EL (cell line): ENCODE results near the gene ZSCAN25.
"Not testable (repeated sequence)": the region's sequence is repeated elsewhere in the genome, so short reads cannot be mapped to it uniquely, and the experiment has no call there.

Experiments used
- DNase-seq: peaks from one replicate; pipeline ENCODE4 v3.0.0-alpha.2; 2016

The ZSCAN25 gene

DNA sequence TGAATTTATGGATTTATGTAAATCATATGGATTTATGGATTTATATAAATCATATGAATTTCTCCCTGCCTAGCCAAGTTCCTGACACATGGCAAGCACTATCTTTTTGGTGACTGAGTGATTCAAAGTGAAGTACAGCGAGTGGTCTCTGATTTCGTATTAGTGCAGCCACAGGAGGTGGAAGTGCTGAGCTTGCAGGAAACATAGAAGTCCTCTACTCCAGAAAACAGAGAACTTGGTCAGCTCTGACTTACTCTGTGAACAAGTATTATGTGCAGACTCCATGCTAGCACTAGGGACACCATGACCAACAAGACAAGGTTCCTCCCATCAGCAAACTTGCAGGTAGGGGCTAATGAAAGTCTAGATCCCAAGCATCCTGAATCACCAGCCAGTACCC, 34.5 kb downstream of the ZSCAN25 start:
- no peak for DNase-seq

DNA sequence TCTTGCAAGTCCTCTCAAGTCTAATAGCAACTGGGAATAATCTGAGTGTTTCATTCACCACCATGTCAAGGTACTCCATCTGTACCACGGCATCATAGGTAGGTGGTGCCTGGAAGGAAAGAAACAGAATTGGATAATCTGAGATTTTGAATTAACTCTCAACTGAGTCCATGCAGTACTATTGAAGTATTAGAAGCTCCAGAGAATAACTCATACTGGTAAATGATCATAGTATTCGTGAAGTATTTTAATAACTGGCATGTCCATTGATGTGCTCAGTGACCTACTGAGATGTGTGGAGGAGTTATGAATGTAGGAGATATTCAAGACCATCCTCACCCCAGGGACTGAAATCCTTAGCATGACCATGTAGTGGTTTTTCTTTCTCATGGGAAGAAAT, 35.9 kb downstream of the ZSCAN25 start:
- DNase-seq, result no peak

DNA sequence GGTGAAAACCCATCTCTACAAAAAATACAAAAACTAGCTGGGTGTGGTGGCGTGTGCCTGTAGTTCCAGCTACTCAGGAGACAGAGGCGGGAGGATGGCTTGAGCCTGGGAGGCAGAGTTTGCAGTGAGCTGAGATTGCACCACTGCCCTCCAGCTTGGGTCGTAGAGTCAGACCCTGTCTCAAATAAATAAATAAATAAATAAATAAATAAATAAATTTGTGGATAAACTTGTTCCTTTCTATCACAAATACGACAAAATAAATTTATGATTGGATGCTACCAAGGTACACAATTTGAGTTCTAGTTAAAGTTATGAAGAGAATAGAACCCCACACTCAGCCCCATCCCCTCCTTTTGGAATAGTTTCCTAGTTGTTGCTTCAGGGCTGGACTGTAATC, 36.5 kb downstream of the ZSCAN25 start:
- DNase-seq, result not testable (repeated sequence)

DNA sequence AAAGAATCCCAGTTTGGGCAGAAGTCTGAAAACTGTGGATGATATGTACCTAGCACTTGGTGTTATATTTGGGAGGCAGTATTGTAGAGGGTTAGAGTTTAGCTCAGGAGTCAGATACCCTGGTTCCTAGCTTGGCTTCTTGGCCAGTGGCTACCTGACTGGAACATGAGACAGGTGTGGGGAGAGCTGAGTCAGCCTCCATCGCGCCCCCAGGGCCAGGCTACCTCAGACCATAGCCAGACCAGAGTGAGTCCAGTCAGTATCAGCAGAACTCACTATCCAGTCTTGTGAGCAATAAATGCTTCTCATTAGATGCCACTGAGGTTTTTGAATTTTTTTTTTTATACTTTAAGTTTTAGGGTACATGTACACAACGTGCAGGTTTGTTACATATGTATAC, 37.0 kb downstream of the ZSCAN25 start:
- DNase-seq, result no peak

DNA sequence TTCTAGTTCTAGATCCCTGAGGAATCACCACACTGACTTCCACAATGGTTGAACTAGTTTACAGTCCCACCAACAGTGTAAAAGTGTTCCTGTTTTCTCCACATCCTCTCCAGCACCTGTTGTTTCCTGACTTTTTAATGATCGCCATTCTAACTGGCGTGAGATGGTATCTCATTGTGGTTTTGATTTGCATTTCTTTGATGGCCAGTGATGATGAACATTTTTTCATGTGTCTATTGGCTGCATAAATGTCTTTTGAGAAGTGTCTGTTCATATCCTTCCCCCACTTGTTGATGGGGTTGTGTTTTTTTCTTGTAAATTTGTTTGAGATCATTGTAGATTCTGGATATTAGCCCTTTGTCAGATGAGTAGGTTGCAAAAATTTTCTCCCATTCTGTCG, 37.9 kb downstream of the ZSCAN25 start:
- not testable (repeated sequence) for DNase-seq

DNA sequence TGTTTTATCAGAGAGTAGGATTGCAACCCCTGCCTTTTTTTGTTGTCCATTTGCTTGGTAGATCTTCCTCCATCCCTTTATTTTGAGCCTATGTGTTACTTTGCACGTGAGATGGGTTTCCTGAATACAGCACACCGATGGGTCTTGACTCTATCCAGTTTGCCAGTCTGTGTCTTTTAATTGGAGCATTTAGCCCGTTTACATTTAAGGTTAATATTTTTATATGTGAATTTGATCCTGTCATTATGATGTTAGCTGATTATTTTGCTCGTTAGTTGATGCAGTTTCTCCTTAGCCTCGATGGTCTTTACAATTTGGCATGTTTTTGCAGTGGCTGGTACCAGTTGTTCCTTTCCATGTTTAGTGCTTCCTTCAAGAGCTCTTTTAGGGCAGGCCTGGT, 41.1 kb downstream of the ZSCAN25 start:
- DNase-seq, result not testable (repeated sequence)

DNA sequence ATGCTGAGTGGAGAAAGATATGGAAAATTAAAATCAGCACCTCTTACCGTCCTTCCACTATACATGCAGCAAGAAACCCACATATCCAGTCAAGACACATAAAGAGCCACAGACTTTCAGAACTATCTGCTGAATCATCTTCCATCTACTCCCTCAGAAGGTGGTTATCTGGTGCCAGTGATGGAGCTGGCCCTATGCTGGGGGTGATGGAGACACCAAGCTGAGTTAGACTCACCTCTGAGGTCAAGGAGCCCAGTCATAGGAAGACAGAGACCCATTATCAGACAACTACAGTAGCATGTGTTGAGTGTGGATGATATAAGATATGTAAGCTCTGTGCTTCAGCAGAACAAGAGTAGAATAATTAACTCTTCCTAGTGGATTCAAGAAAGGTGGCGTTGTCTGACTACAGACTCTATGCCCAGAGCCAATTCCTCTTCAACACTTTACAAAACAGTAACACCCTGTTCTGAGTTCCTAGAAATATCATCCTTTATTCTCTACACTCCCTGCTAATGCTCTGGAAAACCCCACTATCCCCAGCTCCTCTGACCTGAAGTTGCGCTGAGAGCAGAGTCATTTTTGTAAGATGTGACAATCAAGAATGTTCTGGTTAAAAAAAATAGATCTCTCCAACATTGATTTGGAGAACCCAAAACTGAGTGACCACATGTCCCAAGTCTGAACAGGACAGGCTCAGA, 48.7 kb downstream of the ZSCAN25 start:
- DNase-seq, result no peak

DNA sequence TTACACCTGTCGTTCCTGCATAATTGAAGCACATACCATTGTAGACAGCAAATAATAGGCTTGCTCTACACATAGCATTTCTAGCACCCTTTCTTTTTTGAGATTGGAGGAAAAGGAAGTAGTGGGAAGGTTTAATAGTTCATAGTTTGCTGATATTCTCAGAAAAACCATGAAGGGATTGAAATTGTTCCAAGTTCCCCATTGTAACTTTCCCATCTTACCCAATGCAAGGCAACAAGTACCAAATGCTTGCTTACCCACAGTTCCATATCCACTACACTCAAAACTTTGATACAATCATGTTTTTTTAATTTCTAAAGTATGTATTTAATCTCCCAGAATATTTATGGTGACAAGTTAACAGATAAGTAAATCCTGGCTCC, 49.3 kb downstream of the ZSCAN25 start:
- DNase-seq, result no peak

DNA sequence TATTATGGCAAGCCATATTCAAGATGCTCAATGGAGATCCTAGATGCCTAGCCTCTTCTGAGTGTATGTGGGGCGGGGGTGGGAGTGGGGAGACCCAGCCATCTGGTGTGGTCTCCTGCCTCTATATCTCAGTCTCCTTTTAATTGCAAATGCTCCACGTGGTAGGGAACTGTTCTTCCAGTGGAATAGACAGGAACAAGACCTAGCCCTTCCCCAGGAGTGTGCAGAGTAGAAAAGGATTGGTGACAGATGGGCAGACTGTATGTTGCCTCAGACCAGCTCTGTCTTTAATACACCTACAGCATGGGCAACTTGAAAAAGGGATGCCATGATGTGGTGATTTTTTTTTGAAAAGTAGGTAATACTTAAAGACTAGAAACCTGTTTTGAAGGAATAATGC, 50.4 kb downstream of the ZSCAN25 start:
- DNase-seq, result no peak

DNA sequence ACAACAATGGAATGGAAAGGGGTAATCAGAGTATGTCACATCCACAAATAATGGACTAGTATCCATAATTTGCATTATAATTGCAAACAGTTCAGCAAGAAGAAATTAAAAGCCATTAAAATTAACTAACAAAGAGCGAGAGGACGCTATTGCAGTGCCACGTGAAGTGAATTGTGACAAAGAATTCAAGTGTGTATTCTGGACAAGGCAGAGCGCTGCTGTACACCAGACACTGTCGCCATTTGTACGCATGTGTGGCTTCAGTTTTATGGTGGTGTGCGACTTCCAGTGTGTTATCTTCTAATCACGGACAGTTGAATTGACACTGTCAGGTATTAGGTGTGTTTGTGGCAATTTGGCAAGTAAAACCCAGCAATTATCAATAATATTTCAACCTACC, 51.8 kb downstream of the ZSCAN25 start:
- no peak for DNase-seq

DNA sequence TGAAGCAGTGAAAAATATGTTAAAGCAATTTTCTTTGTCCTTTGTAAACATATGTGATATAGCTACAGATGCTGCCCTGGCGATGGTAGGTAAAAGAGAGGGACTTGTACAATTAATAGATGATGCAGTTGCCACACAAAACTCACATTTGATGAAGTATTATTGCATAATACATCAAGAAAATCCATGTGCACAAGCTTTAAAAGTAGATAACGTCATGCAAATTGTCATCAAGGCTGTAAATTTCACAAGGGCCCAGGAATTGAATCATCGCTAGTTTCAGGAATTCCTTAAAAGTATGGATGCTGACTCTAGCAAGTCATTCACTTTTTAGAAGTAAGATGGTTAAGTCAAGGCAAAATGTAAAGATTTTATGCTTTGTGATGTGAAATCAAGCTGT, 53.0 kb downstream of the ZSCAN25 start:
- no peak for DNase-seq

DNA sequence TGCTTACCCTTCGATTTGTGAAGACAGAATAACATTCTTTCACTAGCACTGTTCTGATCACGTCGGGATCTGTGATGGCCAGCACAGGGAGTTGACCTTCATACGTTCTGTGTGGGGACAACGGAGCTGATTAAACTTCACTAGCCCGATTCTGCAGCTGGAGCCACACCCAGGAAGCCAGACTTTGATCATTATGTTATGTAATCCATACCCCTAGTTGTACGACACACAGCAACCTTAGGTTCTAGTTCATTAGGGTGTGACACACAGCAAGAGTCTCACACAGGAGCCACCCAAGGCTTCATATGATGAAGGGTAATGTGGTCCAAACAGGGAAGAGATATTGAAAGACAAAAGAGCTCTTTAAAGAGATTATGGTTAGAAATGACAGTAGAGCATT, 55.8 kb downstream of the ZSCAN25 start:
- DNase-seq, result no peak

DNA sequence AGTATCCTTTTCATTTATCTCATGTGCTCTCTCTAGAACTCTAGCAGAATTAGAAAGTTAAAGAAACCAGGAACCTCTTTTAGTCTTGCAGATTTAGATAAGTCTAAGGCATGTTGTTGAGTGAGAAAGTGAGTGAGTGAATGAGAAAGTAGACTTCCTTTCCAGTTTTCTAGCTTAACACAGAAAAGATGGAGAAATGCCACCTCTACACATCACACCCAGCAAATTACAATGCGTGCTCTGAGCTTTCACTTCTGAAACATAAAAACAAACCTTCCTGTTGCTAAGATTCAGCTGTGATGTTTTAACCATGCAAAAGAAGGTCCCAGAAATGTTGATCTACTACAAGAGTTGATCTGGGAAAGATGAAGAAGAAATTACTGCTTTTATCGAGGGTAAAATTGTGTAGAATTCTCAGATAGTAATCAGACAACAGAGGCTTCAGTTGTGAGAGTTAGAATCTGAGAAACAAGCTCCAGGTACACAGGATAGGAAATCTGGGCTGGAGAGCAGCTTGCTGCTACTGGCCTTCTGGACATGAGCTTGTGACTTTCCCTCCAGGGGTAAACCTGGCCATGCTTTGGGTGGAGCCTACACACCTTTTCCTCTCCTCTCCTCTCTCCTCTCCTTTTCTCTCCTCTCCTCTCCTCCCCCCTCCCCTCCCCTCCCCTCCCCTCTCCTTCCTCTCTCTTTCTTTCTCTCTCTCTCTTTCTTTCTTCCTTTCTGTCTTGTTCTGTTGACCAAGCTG, 58.4 kb downstream of the ZSCAN25 start:
- no peak for DNase-seq

DNA sequence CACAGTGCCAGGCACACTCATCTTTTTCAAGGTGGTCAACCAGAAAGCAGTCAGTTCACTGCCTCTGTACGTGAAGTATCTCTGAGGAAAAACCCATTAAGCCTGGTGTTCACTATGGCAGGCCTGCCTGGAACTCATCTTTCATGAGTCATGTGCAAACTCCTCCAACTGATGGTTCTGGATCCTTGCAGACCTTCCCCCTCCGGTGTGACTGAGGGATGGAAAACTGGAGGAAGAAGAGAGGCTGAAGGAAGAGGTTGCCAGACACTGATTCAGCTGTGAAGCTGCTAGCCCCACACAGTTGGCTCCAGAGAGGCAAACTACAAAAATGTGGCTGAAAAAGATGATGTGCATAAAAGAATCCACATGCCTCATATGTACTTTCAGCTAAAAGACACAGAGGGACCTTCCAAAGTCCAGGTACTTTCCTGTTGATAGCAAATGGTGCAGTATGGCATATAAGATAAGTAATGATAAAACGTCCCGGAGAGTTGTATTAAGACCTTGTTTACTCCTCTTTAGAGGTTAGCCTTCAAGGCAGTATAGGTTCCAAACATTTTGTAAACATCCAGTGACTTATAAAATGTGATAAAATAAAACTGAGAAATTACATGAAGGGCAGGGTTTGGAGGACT, 60.4 kb downstream of the ZSCAN25 start:
- DNase-seq, result no peak

DNA sequence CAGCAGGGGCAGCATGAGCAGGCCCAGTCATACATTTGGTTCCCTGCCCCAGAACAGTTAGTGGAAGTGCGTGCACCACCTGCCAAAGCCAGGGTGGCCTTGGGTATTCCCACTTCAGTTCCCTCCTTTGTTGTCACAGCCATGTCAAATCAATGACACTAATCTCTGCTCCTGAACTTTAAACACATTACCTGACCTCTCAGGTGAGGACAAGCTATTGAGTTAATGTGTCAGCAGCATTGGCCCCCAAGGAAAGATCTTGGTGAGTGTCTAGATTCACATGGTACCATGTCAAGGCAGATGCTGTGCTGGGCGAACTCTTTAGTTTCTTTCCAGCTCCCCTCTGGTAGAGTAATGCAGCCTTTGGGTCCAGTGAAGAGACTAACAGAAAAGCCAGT, 60.9 kb downstream of the ZSCAN25 start:
- no peak for DNase-seq

DNA sequence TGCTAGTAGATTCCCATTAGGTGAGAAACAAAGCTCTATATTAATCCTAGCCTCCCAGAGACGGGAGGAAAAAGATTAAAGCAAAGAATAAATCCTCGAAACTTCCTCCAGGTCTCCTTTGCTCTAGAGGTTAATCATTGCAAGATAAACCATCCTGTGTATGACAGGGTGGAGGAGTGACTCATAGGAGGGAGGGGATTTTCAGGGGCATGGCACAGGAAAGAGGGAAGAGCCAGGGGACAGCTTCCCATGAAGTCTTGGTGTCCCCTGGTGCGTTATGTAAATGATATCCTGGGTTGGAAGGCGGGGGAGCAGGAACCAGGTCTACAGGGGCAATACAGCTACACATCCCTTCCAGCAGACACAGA, 62.3 kb downstream of the ZSCAN25 start:
- peak; percentile 39 for DNase-seq

DNA sequence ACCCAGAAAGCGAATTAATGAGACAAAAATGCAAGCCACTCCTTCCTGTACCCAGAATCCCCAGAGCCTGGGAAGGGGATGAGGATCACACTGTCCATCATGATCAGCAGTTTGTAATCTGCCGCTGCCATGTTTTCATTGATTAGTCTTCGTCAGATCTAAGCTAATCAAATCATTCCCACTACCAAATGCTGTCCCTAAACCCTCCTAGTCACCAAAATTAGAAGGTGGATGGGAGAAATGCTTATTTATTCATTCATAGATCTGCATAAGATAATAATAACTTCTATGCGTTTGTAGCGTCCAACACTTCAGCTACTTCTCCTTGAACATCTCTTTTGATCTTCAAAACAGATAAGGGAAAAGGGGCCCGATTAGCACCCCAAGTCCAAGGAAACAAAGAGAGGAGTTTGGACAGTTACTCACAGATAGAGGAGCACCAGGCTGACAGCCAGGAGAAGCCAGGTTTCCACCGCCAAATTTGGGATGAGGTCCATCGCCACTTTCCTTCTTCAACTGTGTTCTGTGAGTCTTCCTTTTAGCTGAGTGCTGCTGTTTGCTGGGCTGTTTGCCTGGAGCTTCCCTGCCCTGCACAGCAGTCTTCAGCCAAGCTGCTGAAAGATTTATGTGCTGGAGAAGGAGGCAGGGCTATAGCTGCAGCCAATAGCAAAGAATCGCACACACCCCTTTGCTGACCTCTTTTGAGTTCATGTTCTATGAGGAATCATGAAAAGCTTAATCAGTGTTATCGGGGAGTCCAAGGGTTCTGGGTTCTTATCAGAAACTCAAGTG, 62.9 kb downstream of the ZSCAN25 start, which contains the start of gene CYP3A5:
CYP3A5 (minus strand) TSS at position 597 of the 792 bp plus-strand sequence; CDS start at position 497, 100 bp downstream.
- no peak for DNase-seq
